Uterus (tissue), 4 donors: Measurements from ENCODE around the gene ZSWIM3. TPM values are rescaled to one million over a fixed set of nuclear protein-coding genes. Genes with fewer than 3 reads are reported as not detected.
"Not testable (repeated sequence)": the region's sequence is repeated elsewhere in the genome, so short reads cannot be mapped to it uniquely, and the experiment has no call there.

ENCODE experiments used
- DNase-seq, 2 donors: peaks; one replicate each; pipeline ENCODE4 v3.0.0-alpha.2; 2019 to 2020
- H3K27ac ChIP-seq, 2 donors: fragments of 200-600 bp; sonication (generic); 1 replicate in 1 of 2; 2 replicates in 1 of 2; pipeline ENCODE4 v1.5.1; 2016 to 2018
- H3K27me3 ChIP-seq, 2 donors: fragments of 200-600 bp; sonication (generic); one replicate each; pipeline ENCODE4 v1.5.1; 2018 to 2019; ENCODE audit warnings: control low read depth in 1 of 2
- H3K36me3 ChIP-seq, 2 donors: fragments of 200-600 bp; sonication (generic); one replicate each; pipeline ENCODE4 v1.5.1; 2019; ENCODE audit warnings: control low read depth in 1 of 2
- H3K4me1 ChIP-seq, 2 donors: fragments of 200-600 bp; sonication (generic); one replicate each; pipeline ENCODE4 v1.5.1; 2018 to 2019; ENCODE audit warnings: control low read depth in 1 of 2
- H3K4me3 ChIP-seq, 2 donors: fragments of 200-600 bp; sonication (generic); 1 replicate in 1 of 2; 2 replicates in 1 of 2; pipeline ENCODE4 v1.5.1; 2018 to 2019; ENCODE audit warnings: mild to moderate bottlenecking in 1 of 2
- H3K9me3 ChIP-seq, 2 donors: fragments of 200-600 bp; sonication (generic); one replicate each; pipeline ENCODE4 v1.5.1; 2019; ENCODE audit warnings: control low read depth in 1 of 2
- CTCF ChIP-seq, 4 experiments: fragments of 200-600 bp in 2 of 4; fragments of 450-650 bp in 2 of 4; sonication (generic) in 2 of 4; IDR thresholded peaks; one replicate each; pipeline ENCODE4 v1.5.1; 2016 to 2019; ENCODE audit warnings: antibody characterized with exemption in 4 of 4, mild to moderate bottlenecking in 2 of 4, moderate library complexity in 1 of 4
- POLR2A ChIP-seq, 2 donors: fragments of 450-650 bp; IDR thresholded peaks; one replicate each; pipeline ENCODE4 v1.6.1; 2016; ENCODE audit warnings: antibody characterized with exemption in 2 of 2, mild to moderate bottlenecking in 1 of 2, moderate library complexity in 1 of 2
- intact Hi-C: fragments of 100-400 bp; cut with DNase I; formaldehyde crosslinking; loops from one replicate; pipeline ENCODE4 v1.15.1; 2023; ENCODE audit warnings: low total_unique reads
- total RNA-seq, 4 donors: library from RNA; depleted of rRNA in 3 of 4; stranded (reverse); fragments of >200 nt in 3 of 4; gene quantifications; one replicate each; pipeline versions ENCODE4 v1.1.0 to v1.2.4, GENCODE V29; 2014 to 2023
- donor health status: DM: yes; HTN: yes; CAD: no.

The ZSWIM3 gene
- total RNA-seq, 4 donors from 2014 or later: 3.1 to 9.2 (median 4.3) TPM

DNA sequence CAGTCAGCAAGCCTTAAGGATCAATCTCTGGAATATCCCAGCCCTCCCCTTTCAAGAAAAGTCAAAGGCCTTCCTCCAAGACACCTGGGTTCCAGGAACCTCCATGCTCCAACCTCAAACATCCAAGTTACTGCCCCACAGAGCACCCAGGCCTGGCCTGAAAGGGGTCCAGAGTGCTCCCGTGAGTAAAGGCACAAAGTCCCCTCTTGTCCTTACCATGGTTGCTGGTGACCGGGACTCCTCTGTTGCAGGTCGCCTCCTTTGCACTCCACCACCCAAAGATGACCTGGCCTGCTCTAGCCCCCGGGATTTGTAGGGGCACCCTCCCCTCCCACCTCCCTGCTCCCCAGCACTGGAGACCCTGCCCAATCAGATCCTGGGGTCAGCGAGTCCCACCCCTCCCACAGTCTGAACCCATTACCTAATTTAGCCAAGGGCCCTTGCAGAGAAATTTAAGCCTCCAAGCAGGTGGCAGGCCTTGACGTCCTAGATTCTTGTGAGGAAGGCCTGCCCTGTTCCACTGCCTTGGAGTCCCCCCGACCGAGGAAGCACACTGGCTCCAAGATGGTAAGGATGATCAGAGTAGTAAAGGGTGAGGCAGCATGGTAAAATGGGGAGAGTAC is 30.3 kb upstream of the ZSWIM3 start, which contains the start of gene TNNC2:
Gene TNNC2, minus strand, starts transcription at position 283 of the 623 bp plus-strand sequence. Its CDS starts 64 bp downstream, at position 219.
- H3K4me3 ChIP-seq: no peak within 1 kb of the TSS
- no peak for TF ChIP-seq POLR2A (IDR thresholded peaks at IDR 0.05)
- no peak for TF ChIP-seq CTCF (IDR thresholded peaks at IDR 0.05)
- intact Hi-C loops: no loop called here
- peak within 1 kb of the TSS; percentile 83 to 86 for H3K27ac ChIP-seq
- H3K4me1 ChIP-seq: peaks cover 5 to 8% of the 10 kb centered on the region in 2 donors
- no peaks in the 10 kb centered on the region for H3K36me3 ChIP-seq
- no peaks in the 10 kb centered on the region for H3K27me3 ChIP-seq
- no peak for DNase-seq
- H3K9me3 ChIP-seq: no peaks in the 10 kb centered on the region

DNA sequence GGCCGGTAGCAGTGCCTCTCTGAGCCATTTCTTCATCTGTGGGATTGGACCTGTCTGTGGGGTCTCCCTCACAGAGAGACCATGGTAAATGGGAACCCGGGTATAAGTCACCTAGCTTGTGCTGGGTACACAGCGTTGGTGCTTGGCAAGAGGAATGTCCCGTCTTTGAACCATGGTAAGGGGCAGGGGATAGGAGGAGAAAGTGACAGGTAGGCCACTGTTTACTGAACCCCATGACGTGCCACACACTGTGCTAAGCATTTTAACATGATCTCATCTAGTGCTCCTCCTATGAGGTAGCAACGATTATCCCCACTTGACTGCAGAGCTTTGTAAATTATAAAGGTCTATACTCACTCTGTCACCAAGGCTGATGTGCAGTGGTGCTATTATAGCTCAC is 29.7 kb upstream of the ZSWIM3 start:
- peaks cover 8 to 10% of the 10 kb centered on the region in 2 donors for H3K4me1 ChIP-seq
- peak overlapping the region; percentile 83 to 86 for H3K27ac ChIP-seq
- H3K9me3 ChIP-seq: no peaks in the 10 kb centered on the region
- H3K36me3 ChIP-seq: no peaks in the 10 kb centered on the region
- no peak for DNase-seq
- no peaks in the 10 kb centered on the region for H3K27me3 ChIP-seq
- TF ChIP-seq POLR2A (IDR thresholded peaks at IDR 0.05) (no peak), CTCF (IDR thresholded peaks at IDR 0.05) (no peak)
- intact Hi-C loops: no loop called here
- H3K4me3 ChIP-seq: no peak overlapping the region

DNA sequence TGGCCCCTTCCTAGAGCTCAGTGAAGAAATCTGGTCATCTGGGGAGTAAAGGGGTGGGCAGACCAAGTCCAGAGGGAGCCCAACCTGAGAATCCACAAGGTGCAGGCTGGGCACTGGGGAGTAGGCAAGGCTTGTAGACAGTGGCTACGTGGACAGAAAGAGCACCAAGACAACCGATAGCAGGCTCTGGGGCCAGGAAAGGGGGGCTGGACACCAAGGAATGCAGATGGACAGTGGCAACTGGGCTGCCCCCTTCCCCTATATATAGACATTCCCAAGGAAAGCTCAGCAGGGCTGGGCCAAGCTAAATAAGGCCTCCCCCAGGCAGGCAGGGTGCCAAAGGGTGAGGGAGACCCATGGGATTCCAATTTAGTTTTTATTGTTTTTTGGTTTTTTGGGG is 28.8 kb upstream of the ZSWIM3 start:
- Histone ChIP-seq H3K4me1 (peaks cover 8 to 13% of the 10 kb centered on the region in 2 donors), H3K9me3 (no peaks in the 10 kb centered on the region), H3K4me3 (no peak overlapping the region), H3K27ac (peak overlapping the region; percentile 83 to 86), H3K27me3 (no peaks in the 10 kb centered on the region), H3K36me3 (no peaks in the 10 kb centered on the region)
- TF ChIP-seq CTCF (IDR thresholded peaks at IDR 0.05): no peak
- no peak for TF ChIP-seq POLR2A (IDR thresholded peaks at IDR 0.05)
- intact Hi-C loops: no loop called here
- peak in 1 of 2 donors; percentile 58 for DNase-seq

GRCh38 chr20:45829673-45830106 is 27.7 kb upstream of the ZSWIM3 start:
- Histone ChIP-seq H3K4me1 (peaks cover 8 to 13% of the 10 kb centered on the region in 2 donors), H3K27ac (peak overlapping the region; percentile 83 to 86)
- H3K4me3 ChIP-seq, H3K36me3 ChIP-seq, DNase-seq, H3K27me3 ChIP-seq, H3K9me3 ChIP-seq, intact Hi-C loops: not testable (repeated sequence)

DNA sequence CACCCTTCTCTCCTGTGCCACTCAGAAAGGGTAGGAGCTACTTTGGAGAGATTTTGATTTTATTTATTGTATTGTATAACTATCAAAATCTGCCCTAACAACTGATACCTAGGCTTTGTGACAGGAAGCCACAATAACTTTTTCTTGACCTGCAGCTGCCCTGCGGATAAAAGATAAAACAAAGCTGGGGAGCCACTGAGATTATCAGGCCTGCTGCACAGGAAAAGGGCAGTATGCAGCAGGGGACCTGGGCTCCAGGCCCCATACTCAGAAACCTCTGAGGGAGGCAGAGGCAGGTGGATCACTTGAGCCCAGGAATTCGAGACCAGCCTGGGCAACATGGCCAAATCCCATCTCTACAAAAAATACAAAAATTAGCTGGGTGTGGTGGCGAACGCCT is 24.8 kb upstream of the ZSWIM3 start:
- H3K27me3 ChIP-seq: no peaks in the 10 kb centered on the region
- H3K4me1 ChIP-seq: peaks cover 12 to 13% of the 10 kb centered on the region in 2 donors
- peak overlapping the region in 1 of 2 donors; percentile 83 for H3K4me3 ChIP-seq

More for the DNA sequence above, 24.8 kb upstream of the ZSWIM3 start:
- H3K9me3 ChIP-seq: no peaks in the 10 kb centered on the region
- intact Hi-C loops: no loop called here
- TF ChIP-seq CTCF (IDR thresholded peaks at IDR 0.05) (no peak), POLR2A (IDR thresholded peaks at IDR 0.05) (no peak)
- H3K36me3 ChIP-seq: no peaks in the 10 kb centered on the region
- peak overlapping the region; percentile 93 to 96 for H3K27ac ChIP-seq
- DNase-seq: no peak
